ENCODE results near the gene RNF208.
"Not testable (repeated sequence)": the region's sequence is repeated elsewhere in the genome, so short reads cannot be mapped to it uniquely, and the experiment has no call there.

The RNF208 gene

DNA sequence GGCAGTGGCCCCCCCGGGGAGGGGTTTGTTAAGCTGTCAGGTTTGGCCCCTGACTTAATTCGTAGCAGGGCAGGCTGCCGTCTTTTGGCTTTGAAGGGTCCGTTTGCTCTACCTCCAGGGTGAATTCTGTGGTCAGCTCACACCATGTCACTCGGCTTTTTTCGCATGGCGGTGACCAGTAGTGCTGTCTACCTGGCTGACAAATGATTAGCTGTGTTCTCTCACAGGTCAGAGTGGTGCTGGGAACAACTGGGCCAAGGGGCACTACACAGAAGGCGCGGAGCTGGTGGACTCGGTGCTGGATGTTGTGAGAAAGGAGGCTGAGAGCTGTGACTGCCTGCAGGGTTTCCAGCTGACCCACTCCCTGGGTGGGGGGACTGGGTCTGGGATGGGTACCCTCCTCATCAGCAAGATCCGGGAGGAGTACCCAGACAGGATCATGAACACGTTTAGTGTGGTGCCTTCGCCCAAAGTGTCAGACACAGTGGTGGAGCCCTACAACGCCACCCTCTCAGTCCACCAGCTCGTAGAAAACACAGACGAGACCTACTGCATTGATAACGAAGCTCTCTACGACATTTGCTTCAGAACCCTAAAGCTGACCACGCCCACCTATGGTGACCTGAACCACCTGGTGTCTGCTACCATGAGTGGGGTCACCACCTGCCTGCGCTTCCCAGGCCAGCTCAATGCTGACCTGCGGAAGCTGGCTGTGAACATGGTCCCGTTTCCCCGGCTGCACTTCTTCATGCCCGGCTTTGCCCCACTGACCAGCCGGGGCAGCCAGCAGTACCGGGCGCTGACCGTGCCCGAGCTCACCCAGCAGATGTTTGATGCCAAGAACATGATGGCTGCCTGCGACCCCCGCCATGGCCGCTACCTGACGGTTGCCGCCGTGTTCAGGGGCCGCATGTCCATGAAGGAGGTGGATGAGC is 20.5 kb upstream of the RNF208 start:
- Histone ChIP-seq H3K4me1 (ENCODE audit: control insufficient read depth, insufficient read depth, low read length) (peaks cover 23% of the 10 kb centered on the region), H3K36me3 (ENCODE audit: control insufficient read depth, insufficient read depth, low read length, severe bottlenecking) (peaks cover 18% of the 10 kb centered on the region), H3K9ac (ENCODE audit: low read length) (peak overlapping the region; percentile 93), H3K9me3 (ENCODE audit: control insufficient read depth, low read length) (no peaks in the 10 kb centered on the region), H3K4me3 (ENCODE audit: low read length) (peak overlapping the region; percentile 91), H3K27me3 (replicated peaks; ENCODE audit: control insufficient read depth, insufficient read depth, low read length) (peaks cover 2% of the 10 kb centered on the region)
- no peak for DNase-seq (ENCODE audit: low read depth)

DNA sequence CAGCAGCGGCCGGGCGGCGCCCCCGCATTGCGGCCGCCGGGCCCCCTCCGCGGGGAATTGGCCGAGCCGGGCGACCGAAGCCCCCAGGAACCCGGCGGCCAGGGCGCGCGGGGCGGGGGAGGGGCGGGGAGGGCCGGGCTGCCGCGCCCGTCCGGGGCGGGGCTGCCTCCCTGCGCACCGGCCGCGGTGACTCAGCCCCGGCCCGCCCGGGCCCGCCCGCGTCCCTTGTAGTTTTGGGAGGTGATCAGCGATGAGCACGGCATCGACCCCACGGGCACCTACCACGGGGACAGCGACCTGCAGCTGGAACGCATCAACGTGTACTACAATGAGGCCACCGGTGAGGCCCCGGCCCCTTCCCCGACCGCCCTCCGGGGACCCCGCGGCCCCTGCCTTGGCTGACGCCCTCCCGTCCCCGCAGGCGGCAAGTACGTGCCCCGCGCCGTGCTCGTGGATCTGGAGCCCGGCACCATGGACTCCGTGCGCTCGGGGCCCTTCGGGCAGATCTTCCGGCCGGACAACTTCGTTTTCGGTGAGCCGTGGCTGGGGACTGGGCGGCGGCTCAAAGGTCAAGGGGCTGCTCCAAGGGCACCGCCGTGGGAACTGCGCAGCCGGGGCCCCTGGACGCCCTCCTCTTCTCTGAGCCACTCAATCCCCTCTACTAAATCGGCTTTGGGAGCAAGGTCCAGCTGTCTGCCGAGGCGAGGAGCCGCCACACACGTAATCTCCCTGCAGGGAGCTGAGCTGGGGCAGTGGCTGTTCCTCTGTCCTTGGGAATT is 19.6 kb upstream of the RNF208 start:
- Histone ChIP-seq H3K27me3 (replicated peaks; ENCODE audit: control insufficient read depth, insufficient read depth, low read length) (peaks cover 2% of the 10 kb centered on the region), H3K9ac (ENCODE audit: low read length) (peak overlapping the region; percentile 93), H3K9me3 (ENCODE audit: control insufficient read depth, low read length) (no peaks in the 10 kb centered on the region), H3K4me1 (ENCODE audit: control insufficient read depth, insufficient read depth, low read length) (peaks cover 26% of the 10 kb centered on the region), H3K4me3 (ENCODE audit: low read length) (peak overlapping the region; percentile 91), H3K36me3 (ENCODE audit: control insufficient read depth, insufficient read depth, low read length, severe bottlenecking) (peaks cover 18% of the 10 kb centered on the region)
- DNase-seq (ENCODE audit: low read depth): peak; percentile 83

DNA sequence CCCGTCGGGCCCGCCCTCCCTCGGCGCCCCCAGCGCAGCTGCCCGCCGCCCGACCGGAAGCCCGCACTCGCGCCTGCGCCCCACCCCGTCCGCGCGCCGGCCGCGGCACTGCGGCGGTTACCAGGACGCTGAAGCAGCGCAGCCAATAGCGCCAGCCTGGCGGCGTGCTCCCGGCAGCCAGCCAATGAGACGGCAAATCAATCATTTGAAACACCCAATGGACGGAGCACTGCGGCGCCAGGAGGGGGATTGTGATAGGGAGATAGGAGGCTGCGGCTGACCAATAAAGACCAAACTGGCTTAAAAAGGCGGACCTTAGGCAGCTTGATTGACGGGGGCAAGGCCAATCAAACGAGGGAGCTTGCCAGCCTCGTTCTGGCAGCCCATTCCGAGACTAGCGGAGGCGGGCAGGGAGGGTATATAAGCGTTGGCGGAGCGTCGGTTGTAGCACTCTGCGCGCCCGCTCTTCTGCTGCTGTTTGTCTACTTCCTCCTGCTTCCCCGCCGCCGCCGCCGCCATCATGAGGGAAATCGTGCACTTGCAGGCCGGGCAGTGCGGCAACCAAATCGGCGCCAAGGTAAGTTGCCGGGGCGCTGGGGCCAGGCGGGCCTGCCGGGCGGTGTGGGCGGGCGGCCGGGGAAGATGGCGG is 18.9 kb upstream of the RNF208 start, which contains the start of gene TUBB4B:
TSS of gene TUBB4B (plus strand) at position 447 of the 649 bp plus-strand sequence. CDS start at position 521, 74 bp downstream.
- peaks cover 18% of the 10 kb centered on the region for H3K36me3 ChIP-seq (ENCODE audit: control insufficient read depth, insufficient read depth, low read length, severe bottlenecking)
- H3K4me1 ChIP-seq (ENCODE audit: control insufficient read depth, insufficient read depth, low read length): peaks cover 31% of the 10 kb centered on the region
- H3K4me3 ChIP-seq (ENCODE audit: low read length): peak within 1 kb of the TSS; percentile 91
- H3K9ac ChIP-seq (ENCODE audit: low read length): peak within 1 kb of the TSS; percentile 93
- peaks cover 2% of the 10 kb centered on the region for H3K27me3 ChIP-seq (replicated peaks; ENCODE audit: control insufficient read depth, insufficient read depth, low read length)
- no peaks in the 10 kb centered on the region for H3K9me3 ChIP-seq (ENCODE audit: control insufficient read depth, low read length)
- DNase-seq (ENCODE audit: low read depth): peak; percentile 99

DNA sequence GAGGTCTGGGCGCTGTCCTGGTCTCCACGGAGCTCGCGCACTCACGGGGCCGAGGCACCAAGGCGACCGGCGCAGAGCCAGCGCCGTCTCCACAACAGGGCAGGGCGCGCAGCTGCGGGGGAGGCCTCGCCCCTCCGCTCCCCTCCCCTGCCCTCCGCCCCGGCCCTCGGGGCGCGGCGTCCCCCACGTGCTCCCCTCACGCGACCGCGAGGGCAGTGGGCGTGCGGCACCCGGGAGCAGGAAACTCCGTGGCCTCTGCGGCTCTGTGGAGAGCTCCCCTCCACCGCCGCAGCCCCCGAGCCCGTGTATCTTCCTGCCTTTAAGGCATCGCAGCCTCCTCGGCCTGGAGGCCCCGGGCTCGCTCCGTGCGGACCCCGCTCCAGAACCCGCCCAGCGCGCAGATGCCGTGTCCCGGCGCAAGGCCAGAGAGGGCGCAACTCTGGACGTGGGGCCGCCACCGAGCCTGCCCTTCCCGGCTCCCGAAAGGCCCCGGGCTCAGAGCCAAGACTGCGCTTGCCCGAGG is 18.3 kb upstream of the RNF208 start:
- Histone ChIP-seq H3K27me3 (replicated peaks; ENCODE audit: control insufficient read depth, insufficient read depth, low read length) (peaks cover 5% of the 10 kb centered on the region), H3K4me1 (ENCODE audit: control insufficient read depth, insufficient read depth, low read length) (peaks cover 33% of the 10 kb centered on the region), H3K9me3 (ENCODE audit: control insufficient read depth, low read length) (no peaks in the 10 kb centered on the region), H3K9ac (ENCODE audit: low read length) (peak overlapping the region; percentile 91), H3K4me3 (ENCODE audit: low read length) (peak overlapping the region; percentile 86), H3K36me3 (ENCODE audit: control insufficient read depth, insufficient read depth, low read length, severe bottlenecking) (peaks cover 18% of the 10 kb centered on the region)
- DNase-seq (ENCODE audit: low read depth): peak; percentile 91

DNA sequence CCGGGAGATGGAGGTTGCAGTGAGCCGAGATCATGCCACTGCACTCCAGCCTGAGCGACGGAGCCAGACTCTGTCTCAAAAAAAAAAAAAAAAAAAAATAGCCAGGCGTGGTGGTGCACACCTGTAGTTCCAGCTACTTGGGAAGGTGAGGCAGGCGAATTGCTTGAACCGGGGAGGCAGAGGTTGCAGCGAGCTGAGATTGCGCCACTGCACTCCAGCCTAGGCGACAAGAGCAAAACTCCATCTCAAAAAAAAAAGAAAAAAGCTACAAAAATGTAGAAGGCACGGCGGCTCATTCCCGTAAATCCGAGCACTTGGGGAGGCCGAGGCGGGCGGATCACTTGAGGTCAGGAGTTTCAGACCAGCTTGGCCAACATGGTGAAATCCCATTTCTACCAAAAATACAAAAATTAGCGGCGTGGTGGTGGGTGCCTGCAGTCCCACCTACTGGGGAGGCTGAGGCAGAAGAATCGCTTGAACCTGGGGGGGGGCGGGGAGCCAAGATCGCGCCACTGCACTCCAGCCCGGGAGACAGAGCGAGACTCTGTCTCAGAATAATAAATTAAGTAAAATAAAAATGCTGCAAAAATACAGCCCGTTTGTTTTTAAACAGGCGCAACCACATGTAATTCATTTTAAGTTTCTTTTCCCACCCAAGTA is 17.6 kb upstream of the RNF208 start:
- not testable (repeated sequence) for DNase-seq (ENCODE audit: low read depth); H3K27me3 ChIP-seq (replicated peaks; ENCODE audit: control insufficient read depth, insufficient read depth, low read length); H3K9me3 ChIP-seq (ENCODE audit: control insufficient read depth, low read length)
- H3K9ac ChIP-seq (ENCODE audit: low read length): peak overlapping the region; percentile 91
- peaks cover 33% of the 10 kb centered on the region for H3K4me1 ChIP-seq (ENCODE audit: control insufficient read depth, insufficient read depth, low read length)
- H3K36me3 ChIP-seq (ENCODE audit: control insufficient read depth, insufficient read depth, low read length, severe bottlenecking): peaks cover 18% of the 10 kb centered on the region
- H3K4me3 ChIP-seq (ENCODE audit: low read length): peak overlapping the region; percentile 86

DNA sequence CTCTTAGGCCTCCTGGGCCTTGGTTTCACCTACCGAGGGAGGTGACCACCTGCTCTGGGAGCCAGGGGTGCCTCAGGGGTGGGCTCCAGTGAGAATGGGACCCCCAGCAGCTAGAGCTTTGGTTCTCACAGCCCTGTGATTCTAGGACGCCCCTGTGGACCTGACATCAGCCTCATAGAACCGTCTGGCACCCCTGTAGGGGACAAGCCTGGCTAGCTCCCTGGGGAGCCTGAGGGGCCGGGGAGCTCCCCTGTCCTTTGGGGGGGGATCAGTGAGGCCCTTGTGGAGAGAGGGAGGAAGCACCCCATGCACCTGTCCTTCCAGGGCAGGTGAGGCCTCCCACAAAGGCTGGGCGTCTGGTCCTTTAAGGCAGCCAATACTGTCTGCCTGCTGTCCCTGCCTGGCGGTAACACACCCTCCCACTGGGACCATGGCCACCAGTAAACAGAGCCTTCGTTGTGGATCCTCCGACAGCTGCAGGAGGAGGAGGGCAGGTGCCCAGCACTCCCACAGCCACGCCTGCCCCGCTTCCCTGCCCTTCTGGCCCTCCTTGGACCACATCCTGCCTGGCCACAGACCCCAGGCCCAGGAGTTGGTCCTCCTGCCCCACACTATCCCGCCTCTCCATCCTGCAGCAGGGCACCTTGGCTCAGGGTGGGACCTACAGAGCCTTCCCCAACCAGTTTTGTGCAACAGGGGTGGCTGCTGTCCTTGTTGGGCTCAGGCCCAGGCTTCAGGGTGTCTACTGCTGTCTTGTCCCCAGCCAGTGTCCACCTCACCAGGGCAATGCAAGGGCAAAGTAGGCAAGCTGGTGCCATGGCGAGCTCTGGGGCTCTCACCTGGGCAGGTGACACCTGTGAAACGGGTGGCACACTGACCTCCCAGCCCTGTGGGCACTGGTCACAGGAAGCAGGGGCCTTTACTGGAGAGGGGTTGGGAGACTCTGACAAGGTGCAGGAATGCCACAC is 16.0 kb upstream of the RNF208 start:
- H3K9me3 ChIP-seq (ENCODE audit: control insufficient read depth, low read length): no peaks in the 10 kb centered on the region
- DNase-seq (ENCODE audit: low read depth): no peak
- peaks cover 29% of the 10 kb centered on the region for H3K4me1 ChIP-seq (ENCODE audit: control insufficient read depth, insufficient read depth, low read length)
- H3K36me3 ChIP-seq (ENCODE audit: control insufficient read depth, insufficient read depth, low read length, severe bottlenecking): peaks cover 11% of the 10 kb centered on the region
- peak overlapping the region; percentile 36 for H3K9ac ChIP-seq (ENCODE audit: low read length)
- peaks cover 6% of the 10 kb centered on the region for H3K27me3 ChIP-seq (replicated peaks; ENCODE audit: control insufficient read depth, insufficient read depth, low read length)
- no peak overlapping the region for H3K4me3 ChIP-seq (ENCODE audit: low read length)

DNA sequence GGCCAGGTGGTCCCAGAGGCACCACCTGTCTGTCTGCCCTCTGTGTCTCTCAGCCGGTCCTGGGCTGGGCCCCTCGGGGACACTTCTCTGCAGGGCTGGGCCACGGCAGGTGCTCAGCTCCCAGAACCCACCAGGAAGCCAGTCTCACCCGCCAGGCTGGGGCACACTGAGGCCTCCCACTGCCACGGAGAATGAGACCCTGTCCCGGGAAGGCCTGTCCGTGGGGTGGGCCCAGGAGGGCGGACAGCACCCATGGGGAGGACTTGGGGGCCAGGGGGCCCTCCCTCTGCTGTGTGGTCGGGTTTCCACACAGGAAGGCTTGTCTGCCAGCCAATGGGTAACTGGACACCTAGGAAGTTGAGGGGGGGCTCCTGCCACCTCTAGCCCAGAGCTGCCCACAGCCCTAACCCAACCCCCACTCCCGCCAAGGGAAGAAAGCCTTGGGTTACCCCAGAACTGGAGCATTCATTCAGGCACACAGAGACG is 14.9 kb upstream of the RNF208 start:
- Histone ChIP-seq H3K36me3 (ENCODE audit: control insufficient read depth, insufficient read depth, low read length, severe bottlenecking) (peaks cover under 1% of the 10 kb centered on the region), H3K4me1 (ENCODE audit: control insufficient read depth, insufficient read depth, low read length) (peaks cover 19% of the 10 kb centered on the region), H3K4me3 (ENCODE audit: low read length) (no peak overlapping the region), H3K27me3 (replicated peaks; ENCODE audit: control insufficient read depth, insufficient read depth, low read length) (peaks cover 7% of the 10 kb centered on the region), H3K9me3 (ENCODE audit: control insufficient read depth, low read length) (no peaks in the 10 kb centered on the region), H3K9ac (ENCODE audit: low read length) (no peak overlapping the region)
- no peak for DNase-seq (ENCODE audit: low read depth)

DNA sequence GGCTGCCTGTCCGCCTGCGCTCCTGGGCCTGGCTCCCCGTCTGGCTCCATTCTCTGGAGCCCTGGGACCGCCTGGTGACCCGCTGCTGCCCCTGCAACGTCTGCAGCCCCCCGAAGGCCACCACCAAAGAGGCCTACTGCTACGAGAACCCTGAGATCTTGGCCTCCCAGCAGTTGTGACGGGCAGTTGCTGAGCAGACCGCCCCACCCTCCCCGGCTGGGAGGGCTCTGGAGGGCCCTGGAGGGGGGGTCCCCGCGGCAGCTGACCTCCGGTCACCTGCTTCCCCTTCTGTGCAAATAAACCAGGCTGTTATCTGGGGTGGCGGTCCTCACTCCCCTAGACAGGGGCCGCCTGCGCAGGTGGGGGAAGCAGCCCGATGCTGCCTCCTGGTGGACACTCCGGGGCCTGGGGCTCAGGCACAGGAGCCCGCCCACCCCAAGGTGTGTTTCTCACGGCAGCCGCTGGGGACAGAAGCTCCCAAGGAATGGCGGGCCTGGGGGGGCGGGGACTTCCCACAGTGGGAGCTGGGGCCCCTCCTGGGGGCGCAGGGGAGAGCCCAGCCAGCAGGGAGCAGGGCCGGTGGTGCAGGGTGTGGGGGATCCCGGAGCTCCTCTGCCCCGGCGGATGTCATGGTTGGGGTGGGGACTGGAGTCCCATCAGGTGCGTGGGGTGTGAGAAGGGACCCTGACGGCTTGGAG is 14.3 kb upstream of the RNF208 start:
- DNase-seq (ENCODE audit: low read depth): peak; percentile 89
- Histone ChIP-seq H3K4me3 (ENCODE audit: low read length) (no peak overlapping the region), H3K36me3 (ENCODE audit: control insufficient read depth, insufficient read depth, low read length, severe bottlenecking) (no peaks in the 10 kb centered on the region), H3K4me1 (ENCODE audit: control insufficient read depth, insufficient read depth, low read length) (peaks cover 19% of the 10 kb centered on the region), H3K27me3 (replicated peaks; ENCODE audit: control insufficient read depth, insufficient read depth, low read length) (peaks cover 13% of the 10 kb centered on the region), H3K9me3 (ENCODE audit: control insufficient read depth, low read length) (no peaks in the 10 kb centered on the region), H3K9ac (ENCODE audit: low read length) (no peak overlapping the region)

DNA sequence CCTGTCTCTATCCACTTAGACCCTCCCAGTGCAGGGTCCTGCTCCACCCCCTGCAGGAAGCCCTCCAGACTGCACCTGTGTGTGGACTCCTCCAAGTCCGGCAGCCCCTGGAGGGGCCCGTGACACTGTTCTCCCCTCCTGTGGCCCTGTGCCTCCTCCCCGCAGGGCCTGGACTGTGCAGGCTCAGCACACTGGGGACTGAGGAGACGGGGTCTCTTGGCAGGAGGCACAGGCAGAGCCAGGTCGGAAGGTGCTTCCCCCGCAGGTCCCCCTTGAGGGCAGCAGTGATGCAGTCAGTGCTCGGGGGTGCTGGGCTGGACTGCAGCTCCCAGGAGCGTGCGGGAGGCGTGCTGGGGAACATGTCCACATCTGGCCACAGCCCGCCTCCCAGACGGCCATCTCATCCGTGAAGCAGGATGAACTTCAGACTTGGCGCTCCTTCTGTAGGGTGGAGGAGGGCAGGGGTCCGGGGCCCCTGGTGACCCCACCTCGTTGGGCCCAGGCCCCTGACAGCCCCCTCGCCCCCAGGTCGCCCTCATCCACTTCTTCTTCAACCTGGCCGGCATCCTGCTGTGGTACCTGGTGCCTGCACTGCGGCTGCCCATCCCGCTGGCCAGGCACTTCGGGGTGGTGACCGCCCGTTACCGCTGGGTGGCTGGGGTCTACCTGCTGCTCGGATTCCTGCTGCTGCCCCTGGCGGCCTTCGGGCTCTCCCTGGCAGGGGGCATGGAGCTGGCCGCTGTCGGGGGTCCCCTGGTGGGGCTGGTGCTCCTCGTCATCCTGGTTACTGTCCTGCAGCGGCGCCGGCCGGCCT is 13.6 kb upstream of the RNF208 start:
- H3K4me3 ChIP-seq (ENCODE audit: low read length): no peak overlapping the region
- H3K9me3 ChIP-seq (ENCODE audit: control insufficient read depth, low read length): no peaks in the 10 kb centered on the region
- DNase-seq (ENCODE audit: low read depth): no peak
- peaks cover 19% of the 10 kb centered on the region for H3K4me1 ChIP-seq (ENCODE audit: control insufficient read depth, insufficient read depth, low read length)
- no peaks in the 10 kb centered on the region for H3K36me3 ChIP-seq (ENCODE audit: control insufficient read depth, insufficient read depth, low read length, severe bottlenecking)
- peaks cover 13% of the 10 kb centered on the region for H3K27me3 ChIP-seq (replicated peaks; ENCODE audit: control insufficient read depth, insufficient read depth, low read length)
- no peak overlapping the region for H3K9ac ChIP-seq (ENCODE audit: low read length)
